Endodermal cell (in vitro differentiated cells): ENCODE data around the gene KCNAB2. TPM values are rescaled to one million over a fixed set of nuclear protein-coding genes. Genes with fewer than 3 reads are reported as not detected.

Experiments
- DNase-seq: peaks from one replicate; pipeline ENCODE4 v3.0.0-alpha.2; 2017
- H3K27ac ChIP-seq: 2 replicates; pipeline ENCODE4 v1.5.1; 2013; ENCODE audit warnings: mild to moderate bottlenecking, low read depth, low read length, moderate library complexity
- H3K27me3 ChIP-seq: 2 replicates; pipeline ENCODE4 v1.6.1; 2013; ENCODE audit warnings: mild to moderate bottlenecking, low read length, moderate library complexity; ENCODE audit not compliant: insufficient read depth, control insufficient read depth, poor library complexity, severe bottlenecking
- H3K36me3 ChIP-seq: 2 replicates; pipeline ENCODE4 v1.7.0; 2013; ENCODE audit warnings: mild to moderate bottlenecking, low read length, moderate library complexity; ENCODE audit not compliant: control insufficient read depth, insufficient read depth
- H3K4me1 ChIP-seq: one replicate; pipeline ENCODE4 v1.7.0; 2013; ENCODE audit warnings: low read length; ENCODE audit not compliant: control insufficient read depth, insufficient read depth
- H3K4me3 ChIP-seq: 2 replicates; pipeline ENCODE4 v1.5.1; 2013; ENCODE audit warnings: mild to moderate bottlenecking, low read length, moderate library complexity
- H3K9ac ChIP-seq: 2 replicates; pipeline ENCODE4 v1.6.1; 2013; ENCODE audit warnings: mild to moderate bottlenecking, low read length, moderate library complexity; ENCODE audit not compliant: poor library complexity, severe bottlenecking; ENCODE audit errors: extremely low read depth
- H3K9me3 ChIP-seq: 2 replicates; pipeline ENCODE4 v1.6.1; 2013; ENCODE audit warnings: mild to moderate bottlenecking, low read length, moderate library complexity; ENCODE audit not compliant: control insufficient read depth
- H3K27ac Mint-ChIP-seq: 2 replicates; pipeline ENCODE4 v1.8.0; 2020; ENCODE audit warnings: mixed read lengths
- H3K27me3 Mint-ChIP-seq: 2 replicates; pipeline ENCODE4 v1.8.0; 2021; ENCODE audit warnings: mild to moderate bottlenecking, mixed read lengths; ENCODE audit not compliant: insufficient read depth
- H3K36me3 Mint-ChIP-seq: 2 replicates; pipeline ENCODE4 v1.8.0; 2020; ENCODE audit warnings: low read depth, mixed read lengths
- H3K4me1 Mint-ChIP-seq: 2 replicates; pipeline ENCODE4 v1.8.0; 2020; ENCODE audit warnings: mixed read lengths
- H3K4me3 Mint-ChIP-seq: 2 replicates; pipeline ENCODE4 v1.8.0; 2020; ENCODE audit warnings: mild to moderate bottlenecking, moderate library complexity, mixed read lengths
- H3K9me3 Mint-ChIP-seq: 2 replicates; pipeline ENCODE4 v1.8.0; 2020; ENCODE audit warnings: mild to moderate bottlenecking, mixed read lengths
- WGBS, 2 experiments: methylation state at CpG; one replicate each; pipeline versions ENCODE4 v1.1.5 to v1.1.7; 2013; ENCODE audit warnings: missing lambda C conversion rate in 2 of 2, mixed read lengths in 1 of 2; ENCODE audit not compliant: insufficient coverage in 1 of 2, insufficient read length in 1 of 2; 5-methylcytosine and 5-hydroxymethylcytosine counted together
- total RNA-seq, 2 donors: library from RNA; stranded (reverse); fragmentation: NEBNext Ultra II Directional in 1 of 2; extraction: Animal tissue kit (Norgen Biotek cat#: 25700) in 1 of 2; gene quantifications; 2 replicates in 1 of 2; 3 replicates in 1 of 2; pipeline ENCODE4 v1.2.1, GENCODE V29; 2021
- TF ChIP-seq, protein P1 (sequence below): fragments of 200-600 bp; sonication (generic); conservative IDR thresholded peaks from 2 replicates; pipeline ENCODE4 v1.5.0; 2021; ENCODE audit warnings: antibody characterized with exemption, mild to moderate bottlenecking

Gene KCNAB2
- total RNA-seq, 2 donors from 2014 or later, result 14.9 to 22.9 TPM

DNA sequence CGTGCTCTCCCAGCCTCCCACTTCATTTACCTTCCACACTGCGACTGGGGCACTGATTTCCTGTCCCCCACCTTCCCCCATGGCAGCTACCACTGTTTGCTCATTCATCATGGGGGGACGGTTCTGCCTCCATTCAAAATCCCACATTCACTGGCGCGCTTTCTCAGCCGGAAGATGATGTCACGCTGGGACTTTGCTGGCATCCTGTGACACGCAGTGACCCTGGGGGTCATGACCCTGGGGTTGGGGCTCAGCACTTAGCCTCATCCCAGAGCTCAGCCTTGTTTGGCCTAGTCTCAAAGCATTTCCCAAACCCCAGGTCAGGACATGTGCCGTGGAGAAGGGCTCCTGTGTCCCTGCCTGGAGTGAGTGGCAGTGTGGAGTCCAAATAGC, 582 bp upstream of the KCNAB2 start:
- Mint-ChIP-seq H3K4me1 (no peaks in the 10 kb centered on the region), H3K27ac (no peak overlapping the region), H3K9me3 (no peaks in the 10 kb centered on the region), H3K4me3 (no peak overlapping the region), H3K27me3 (no peaks in the 10 kb centered on the region), H3K36me3 (no peaks in the 10 kb centered on the region)
- Histone ChIP-seq H3K27ac (no peak overlapping the region), H3K9me3 (no peaks in the 10 kb centered on the region), H3K36me3 (no peaks in the 10 kb centered on the region), H3K4me1 (no peaks in the 10 kb centered on the region), H3K4me3 (no peak overlapping the region), H3K9ac (no peak overlapping the region), H3K27me3 (no peaks in the 10 kb centered on the region)
- TF ChIP-seq, protein P1, sequence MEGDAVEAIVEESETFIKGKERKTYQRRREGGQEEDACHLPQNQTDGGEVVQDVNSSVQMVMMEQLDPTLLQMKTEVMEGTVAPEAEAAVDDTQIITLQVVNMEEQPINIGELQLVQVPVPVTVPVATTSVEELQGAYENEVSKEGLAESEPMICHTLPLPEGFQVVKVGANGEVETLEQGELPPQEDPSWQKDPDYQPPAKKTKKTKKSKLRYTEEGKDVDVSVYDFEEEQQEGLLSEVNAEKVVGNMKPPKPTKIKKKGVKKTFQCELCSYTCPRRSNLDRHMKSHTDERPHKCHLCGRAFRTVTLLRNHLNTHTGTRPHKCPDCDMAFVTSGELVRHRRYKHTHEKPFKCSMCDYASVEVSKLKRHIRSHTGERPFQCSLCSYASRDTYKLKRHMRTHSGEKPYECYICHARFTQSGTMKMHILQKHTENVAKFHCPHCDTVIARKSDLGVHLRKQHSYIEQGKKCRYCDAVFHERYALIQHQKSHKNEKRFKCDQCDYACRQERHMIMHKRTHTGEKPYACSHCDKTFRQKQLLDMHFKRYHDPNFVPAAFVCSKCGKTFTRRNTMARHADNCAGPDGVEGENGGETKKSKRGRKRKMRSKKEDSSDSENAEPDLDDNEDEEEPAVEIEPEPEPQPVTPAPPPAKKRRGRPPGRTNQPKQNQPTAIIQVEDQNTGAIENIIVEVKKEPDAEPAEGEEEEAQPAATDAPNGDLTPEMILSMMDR, result no peak
- DNase-seq, result no peak
- WGBS, 2 experiments, result 70 to 89% methylated on average over 6 to 9 of the region's 9 CpGs

DNA sequence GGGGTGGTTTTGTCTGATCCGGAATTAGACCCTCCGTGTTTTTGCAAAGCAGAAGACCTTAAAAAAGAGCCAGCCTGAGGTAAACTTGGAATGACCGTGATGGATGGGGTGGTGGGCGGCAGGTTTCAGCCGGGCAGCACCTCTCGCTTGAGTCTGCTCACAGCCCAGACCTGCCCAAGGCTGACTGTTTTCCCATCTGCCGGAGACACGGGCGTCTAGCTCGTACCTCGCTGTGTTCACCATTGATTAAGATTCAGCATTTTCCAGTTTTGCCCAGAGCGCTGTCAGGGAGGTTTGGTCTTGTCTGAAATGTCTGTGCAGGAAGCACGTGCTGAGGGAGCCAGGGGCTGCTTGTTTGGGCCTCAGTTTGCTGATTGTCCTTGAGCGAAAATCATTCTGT, 591 bp downstream of the KCNAB2 start:
- WGBS, 2 experiments, result 91 to 92% methylated on average over 14 of the region's 14 CpGs
- H3K4me3 ChIP-seq, result no peak overlapping the region
- H3K27ac ChIP-seq, result no peak overlapping the region
- TF ChIP-seq, protein P1, result no peak
- H3K36me3 ChIP-seq, result no peaks in the 10 kb centered on the region
- no peaks in the 10 kb centered on the region for H3K4me1 ChIP-seq
- DNase-seq, result no peak
- H3K9ac ChIP-seq, result no peak overlapping the region
- no peaks in the 10 kb centered on the region for H3K27me3 ChIP-seq
- Mint-ChIP-seq H3K27me3 (no peaks in the 10 kb centered on the region), H3K9me3 (no peaks in the 10 kb centered on the region), H3K36me3 (no peaks in the 10 kb centered on the region), H3K4me3 (no peak overlapping the region), H3K27ac (no peak overlapping the region), H3K4me1 (no peaks in the 10 kb centered on the region)
- no peaks in the 10 kb centered on the region for H3K9me3 ChIP-seq

DNA sequence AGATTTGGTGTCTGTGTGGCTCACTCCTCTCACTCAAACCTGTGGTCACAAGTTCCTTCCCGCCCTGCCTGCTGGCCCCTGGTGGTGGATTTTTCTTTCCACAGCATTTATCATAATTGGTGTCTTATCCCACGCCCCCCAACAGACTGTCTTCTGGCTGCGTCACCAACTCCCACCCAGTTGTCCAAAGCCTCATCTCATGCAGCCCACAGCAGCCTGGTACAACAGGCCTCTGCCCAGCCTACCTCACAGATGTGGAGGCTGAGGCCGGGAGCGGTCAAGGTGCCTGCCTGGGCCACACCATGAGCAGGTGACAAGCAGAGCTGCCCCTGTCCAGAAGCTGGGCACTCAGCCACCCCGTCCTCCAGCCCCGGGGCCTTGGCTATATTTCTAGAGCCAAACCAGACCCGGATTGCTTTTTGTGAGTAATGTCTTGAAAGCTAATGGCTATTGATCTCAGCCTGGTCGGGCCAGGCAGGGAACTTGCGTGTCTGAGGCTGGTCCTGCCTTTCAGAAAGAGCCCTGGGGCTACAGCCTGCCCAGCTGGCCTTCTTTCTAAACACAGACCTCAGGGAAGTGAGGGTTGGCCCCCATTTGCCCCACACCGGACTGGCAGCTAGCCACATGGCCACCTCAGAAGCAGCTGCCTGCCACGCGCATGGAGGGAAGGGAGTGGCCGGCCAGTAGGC, 2.6 kb downstream of the KCNAB2 start:
- TF ChIP-seq, protein P1, result no peak
- 89 to 97% methylated on average over 5 to 14 of the region's 14 CpGs for WGBS, 2 experiments
- no peak overlapping the region for H3K27ac Mint-ChIP-seq
- no peaks in the 10 kb centered on the region for H3K9me3 ChIP-seq
- H3K36me3 ChIP-seq, result no peaks in the 10 kb centered on the region
- no peak overlapping the region for H3K4me3 ChIP-seq
- no peaks in the 10 kb centered on the region for H3K9me3 Mint-ChIP-seq
- H3K27me3 ChIP-seq, result no peaks in the 10 kb centered on the region
- no peak overlapping the region for H3K9ac ChIP-seq
- H3K27ac ChIP-seq, result no peak overlapping the region
- no peaks in the 10 kb centered on the region for H3K27me3 Mint-ChIP-seq
- peaks cover 4% of the 10 kb centered on the region for H3K4me1 Mint-ChIP-seq
- no peaks in the 10 kb centered on the region for H3K4me1 ChIP-seq
- H3K4me3 Mint-ChIP-seq, result no peak overlapping the region
- DNase-seq, result no peak
- H3K36me3 Mint-ChIP-seq, result no peaks in the 10 kb centered on the region
